ENCODE data around the gene SLC5A3.

The SLC5A3 gene

GRCh38 chr21:34078915-34079314, 5.5 kb downstream of the SLC5A3 start:
- TF ChIP-seq CEBPB (IDR thresholded peaks at IDR 0.05) (no peak), TEAD4 (IDR thresholded peaks at IDR 0.05) (no peak), RAD21 (IDR thresholded peaks at IDR 0.05; ENCODE audit: low read depth) (no peak), REST (IDR thresholded peaks at IDR 0.05; ENCODE audit: low read depth) (no peak), TCF12 (IDR thresholded peaks at IDR 0.05; ENCODE audit: low read depth) (no peak), ZBTB7A (IDR thresholded peaks at IDR 0.05; ENCODE audit: low read depth) (no peak), EGR1 (IDR thresholded peaks at IDR 0.05) (no peak), YY1 (IDR thresholded peaks at IDR 0.05; ENCODE audit: low read depth) (no peak), FOXM1 (IDR thresholded peaks at IDR 0.05; ENCODE audit: borderline replicate concordance, low read depth) (no peak), USF1 (IDR thresholded peaks at IDR 0.05) (no peak), NFIC (IDR thresholded peaks at IDR 0.05) (no peak), MAX (IDR thresholded peaks at IDR 0.05) (no peak)

- TF ChIP-seq EGR1 (IDR thresholded peaks at IDR 0.05) (no peak), FOXM1 (IDR thresholded peaks at IDR 0.05; ENCODE audit: borderline replicate concordance, low read depth) (no peak), CREB1 (IDR thresholded peaks at IDR 0.05; ENCODE audit: low read depth) (no peak), TEAD4 (IDR thresholded peaks at IDR 0.05) (no peak), TAF1 (IDR thresholded peaks at IDR 0.05; ENCODE audit: low read depth) (no peak), YY1 (IDR thresholded peaks at IDR 0.05; ENCODE audit: low read depth) (no peak), ZBTB7A (IDR thresholded peaks at IDR 0.05; ENCODE audit: low read depth) (no peak), RAD21 (IDR thresholded peaks at IDR 0.05; ENCODE audit: low read depth) (no peak), TCF12 (IDR thresholded peaks at IDR 0.05; ENCODE audit: low read depth) (no peak), USF1 (IDR thresholded peaks at IDR 0.05) (no peak), REST (IDR thresholded peaks at IDR 0.05; ENCODE audit: low read depth) (no peak), NFIC (IDR thresholded peaks at IDR 0.05) (no peak), MAX (IDR thresholded peaks at IDR 0.05) (no peak), CEBPB (IDR thresholded peaks at IDR 0.05) (no peak)
Measured at GRCh38 chr21:34080710-34081109, 7.3 kb downstream of the SLC5A3 start.

- no peak for TF ChIP-seq MAX (IDR thresholded peaks at IDR 0.05)
- TF ChIP-seq FOXM1 (IDR thresholded peaks at IDR 0.05; ENCODE audit: borderline replicate concordance, low read depth) = no peak
- TF ChIP-seq REST (IDR thresholded peaks at IDR 0.05; ENCODE audit: low read depth) = no peak
- TF ChIP-seq YY1 (IDR thresholded peaks at IDR 0.05; ENCODE audit: low read depth) = no peak
- TF ChIP-seq TEAD4 (IDR thresholded peaks at IDR 0.05) = no peak
- TF ChIP-seq EP300 (IDR thresholded peaks at IDR 0.05; ENCODE audit: borderline replicate concordance) = no peak
- TF ChIP-seq NFIC (IDR thresholded peaks at IDR 0.05) = no peak
- TF ChIP-seq EGR1 (IDR thresholded peaks at IDR 0.05) = no peak
- no peak for TF ChIP-seq RAD21 (IDR thresholded peaks at IDR 0.05; ENCODE audit: low read depth)
- no peak for TF ChIP-seq TAF1 (IDR thresholded peaks at IDR 0.05; ENCODE audit: low read depth)
- no peak for TF ChIP-seq CREB1 (IDR thresholded peaks at IDR 0.05; ENCODE audit: low read depth)
- no peak for TF ChIP-seq USF1 (IDR thresholded peaks at IDR 0.05)
- TF ChIP-seq TCF12 (IDR thresholded peaks at IDR 0.05; ENCODE audit: low read depth) = no peak
- TF ChIP-seq CEBPB (IDR thresholded peaks at IDR 0.05) = no peak
Measured at GRCh38 chr21:34082769-34083168, 9.4 kb downstream of the SLC5A3 start.

GRCh38 chr21:34083357-34083756, 10.0 kb downstream of the SLC5A3 start:
- TF ChIP-seq USF1 (IDR thresholded peaks at IDR 0.05) (no peak), TAF1 (IDR thresholded peaks at IDR 0.05; ENCODE audit: low read depth) (no peak), EP300 (IDR thresholded peaks at IDR 0.05; ENCODE audit: borderline replicate concordance) (no peak)
